Activated B cell treated with CpG ODN at 0.5 μM for 24 hours (primary cell): ENCODE measurements around the gene CTDSP2. TPM values are rescaled to one million over a fixed set of nuclear protein-coding genes. Genes with fewer than 3 reads are reported as not detected.

Source experiments
- ATAC-seq: fragments of 200-7000 bp; cut with Tn5 transposase; one replicate; pipeline ENCODE4 v1.10.0; 2021; ENCODE audit warnings: low read depth, mild to moderate bottlenecking, moderate library complexity
- CTCF ChIA-PET: fragments of 350-600 bp; sonication (Branson Sonifier 250); formaldehyde crosslinking; loops from one replicate; lab custom pipeline; 2021; ENCODE audit warnings: antibody characterized with exemption; lab: Charles Lee
- POLR2A ChIA-PET: fragments of 350-600 bp; sonication (Branson Sonifier 250); formaldehyde crosslinking; loops from one replicate; lab custom pipeline; 2021; ENCODE audit warnings: antibody characterized with exemption; lab: Charles Lee
- DNase-seq: peaks from one replicate; pipeline ENCODE4 v3.0.0; 2022
- H3K27ac Mint-ChIP-seq: one replicate; pipeline ENCODE4 v1.8.0; 2020; ENCODE audit warnings: mixed read lengths
- H3K27me3 Mint-ChIP-seq: one replicate; pipeline ENCODE4 v1.8.0; 2021; ENCODE audit warnings: mixed read lengths
- H3K36me3 Mint-ChIP-seq: one replicate; pipeline ENCODE4 v1.8.0; 2021; ENCODE audit warnings: low read depth, mixed read lengths
- H3K4me1 Mint-ChIP-seq: one replicate; pipeline ENCODE4 v1.8.0; 2021; ENCODE audit warnings: mixed read lengths
- H3K4me3 Mint-ChIP-seq: one replicate; pipeline ENCODE4 v1.8.0; 2020; ENCODE audit warnings: mild to moderate bottlenecking, mixed read lengths
- H3K9me3 Mint-ChIP-seq: one replicate; pipeline ENCODE4 v1.8.0; 2020; ENCODE audit warnings: mixed read lengths
- CTCF ChIP-seq: fragments of 200-600 bp; IDR thresholded peaks from one replicate; pipeline ENCODE4 v1.8.0; 2022; ENCODE audit warnings: antibody characterized with exemption, mild to moderate bottlenecking
- intact Hi-C: fragments of 100-400 bp; cut with micrococcal nuclease; formaldehyde crosslinking; loops from one replicate; pipeline ENCODE4 v1.15.1; 2024
- total RNA-seq: library from RNA; stranded (reverse); gene quantifications from 2 replicates; pipeline ENCODE4 v1.2.3, GENCODE V29; 2022

Gene CTDSP2
- total RNA-seq, 1 donor from 2014 or later = 81.5 TPM

GRCh38 chr12:57877876-57878275, 31.3 kb upstream of the CTDSP2 start:
- H3K4me3 Mint-ChIP-seq = no peak overlapping the region
- intact Hi-C loops = no loop called here
- no peaks in the 10 kb centered on the region for H3K36me3 Mint-ChIP-seq
- DNase-seq (no peak), ATAC-seq (no peak)
- ChIA-PET CTCF (no interaction called here), POLR2A (no interaction called here)
- TF ChIP-seq CTCF = no peak
- H3K9me3 Mint-ChIP-seq = no peaks in the 10 kb centered on the region
- no peaks in the 10 kb centered on the region for H3K27me3 Mint-ChIP-seq
- no peak overlapping the region for H3K27ac Mint-ChIP-seq
- H3K4me1 Mint-ChIP-seq = peaks cover 4% of the 10 kb centered on the region

- ChIA-PET CTCF (no interaction called here), POLR2A (no interaction called here)
Measured at GRCh38 chr12:57875753-57876547, 29.4 kb upstream of the CTDSP2 start.

GRCh38 chr12:57874166-57875108, 27.9 kb upstream of the CTDSP2 start:
- H3K9me3 Mint-ChIP-seq = no peaks in the 10 kb centered on the region
- H3K36me3 Mint-ChIP-seq = no peaks in the 10 kb centered on the region
- no peaks in the 10 kb centered on the region for H3K27me3 Mint-ChIP-seq
- no peak overlapping the region for H3K4me3 Mint-ChIP-seq
- TF ChIP-seq CTCF = no peak
- no peak overlapping the region for H3K27ac Mint-ChIP-seq
- POLR2A ChIA-PET = no interaction called here
- DNase-seq (no peak), ATAC-seq (no peak)
- intact Hi-C loops = no loop called here
- CTCF ChIA-PET = interaction anchor here (1.3 kb wide), 1 partner anchor 8 kb away, joined by 3 read pairs; no protein-coding TSS in a partner anchor
- H3K4me1 Mint-ChIP-seq = peaks cover 4% of the 10 kb centered on the region

More at GRCh38 chr12:57875753-57876547, 29.4 kb upstream of the CTDSP2 start:
- Mint-ChIP-seq H3K4me1 (peaks cover 4% of the 10 kb centered on the region), H3K9me3 (no peaks in the 10 kb centered on the region), H3K4me3 (no peak overlapping the region), H3K36me3 (no peaks in the 10 kb centered on the region), H3K27ac (no peak overlapping the region), H3K27me3 (no peaks in the 10 kb centered on the region)
- no peak for ATAC-seq
- no peak for TF ChIP-seq CTCF
- intact Hi-C loops = no loop called here
- DNase-seq = no peak

- no peaks in the 10 kb centered on the region for H3K36me3 Mint-ChIP-seq
- H3K27ac Mint-ChIP-seq = no peak overlapping the region
- CTCF ChIA-PET = no interaction called here
- no peak for TF ChIP-seq CTCF
- intact Hi-C loops = no loop called here
- peaks cover 4% of the 10 kb centered on the region for H3K4me1 Mint-ChIP-seq
- POLR2A ChIA-PET = no interaction called here
- H3K4me3 Mint-ChIP-seq = no peak overlapping the region
- DNase-seq (no peak), ATAC-seq (no peak)
- H3K27me3 Mint-ChIP-seq = peaks cover 2% of the 10 kb centered on the region
- no peaks in the 10 kb centered on the region for H3K9me3 Mint-ChIP-seq
Measured at GRCh38 chr12:57872362-57872761, 25.8 kb upstream of the CTDSP2 start.

- intact Hi-C loops = loop anchor here (5.0 kb wide), 1 partner anchor 38 kb away; no protein-coding TSS in a partner anchor
- no peak for TF ChIP-seq CTCF
- Mint-ChIP-seq H3K27ac (no peak overlapping the region), H3K36me3 (no peaks in the 10 kb centered on the region), H3K4me3 (no peak overlapping the region), H3K4me1 (peaks cover 8% of the 10 kb centered on the region), H3K27me3 (peaks cover 8% of the 10 kb centered on the region), H3K9me3 (no peaks in the 10 kb centered on the region)
- ATAC-seq (no peak), DNase-seq (no peak)
- POLR2A ChIA-PET = no interaction called here
- CTCF ChIA-PET = no interaction called here
Measured at GRCh38 chr12:57869927-57870318, 23.4 kb upstream of the CTDSP2 start.
